Tibial artery (tissue), 4 donors: ENCODE measurements around the gene FNDC7.
"Not testable (repeated sequence)": the region's sequence is repeated elsewhere in the genome, so short reads cannot be mapped to it uniquely, and the experiment has no call there.

ENCODE experiments used
- DNase-seq, 2 donors: peaks; one replicate each; pipeline ENCODE4 v3.0.0-alpha.2; 2019
- H3K27ac ChIP-seq, 2 donors: fragments of 200-600 bp; sonication (generic) in 1 of 2; 1 replicate in 1 of 2; 2 replicates in 1 of 2; pipeline ENCODE4 v1.5.1; 2018 to 2019; ENCODE audit warnings: mild to moderate bottlenecking in 1 of 2
- H3K27me3 ChIP-seq, 2 donors: fragments of 200-600 bp; sonication (generic) in 1 of 2; one replicate each; pipeline versions ENCODE4 v1.5.1 to v1.6.0; 2016 to 2019
- H3K36me3 ChIP-seq, 3 donors: fragments of 200-600 bp; sonication (generic) in 2 of 3; one replicate each; pipeline ENCODE4 v1.5.1; 2016 to 2019; ENCODE audit warnings: mild to moderate bottlenecking in 2 of 3
- H3K4me1 ChIP-seq, 4 donors: fragments of 200-600 bp; sonication (generic) in 2 of 4; 1 replicate in 3 of 4; 2 replicates in 1 of 4; pipeline ENCODE4 v1.5.1; 2016 to 2019
- H3K4me3 ChIP-seq, 2 donors: fragments of 200-600 bp; sonication (generic) in 1 of 2; 1 replicate in 1 of 2; 2 replicates in 1 of 2; pipeline ENCODE4 v1.5.1; 2018 to 2019; ENCODE audit warnings: mild to moderate bottlenecking in 2 of 2
- H3K9me3 ChIP-seq, 3 donors: fragments of 200-600 bp; sonication (generic) in 1 of 3; one replicate each; pipeline ENCODE4 v1.5.1; 2016 to 2019
- CTCF ChIP-seq, 2 experiments: fragments of 200-600 bp in 1 of 2; fragments of 450-650 bp in 1 of 2; IDR thresholded peaks; one replicate each; pipeline ENCODE4 v1.5.1; 2017 to 2019; ENCODE audit warnings: antibody characterized with exemption in 2 of 2, mild to moderate bottlenecking in 1 of 2, moderate library complexity in 1 of 2
- intact Hi-C: fragments of 100-400 bp; cut with DNase I; formaldehyde crosslinking; loops from one replicate; pipeline ENCODE4 v1.15.0; 2023; ENCODE audit warnings: low total_unique reads

Gene FNDC7

GRCh38 chr1:108679586-108680213 is 33.0 kb upstream of the FNDC7 start:
- no peak overlapping the region for H3K27ac ChIP-seq
- H3K9me3 ChIP-seq: no peaks in the 10 kb centered on the region
- no peak for TF ChIP-seq CTCF (IDR thresholded peaks at IDR 0.05)
- H3K27me3 ChIP-seq: no peaks in the 10 kb centered on the region
- intact Hi-C loops: no loop called here
- H3K4me1 ChIP-seq: no peaks in the 10 kb centered on the region
- DNase-seq: no peak
- no peaks in the 10 kb centered on the region for H3K36me3 ChIP-seq
- peak overlapping the region in 1 of 2 donors; percentile 20 for H3K4me3 ChIP-seq

- H3K27me3 ChIP-seq, DNase-seq, H3K4me3 ChIP-seq, H3K36me3 ChIP-seq, H3K9me3 ChIP-seq, H3K4me1 ChIP-seq, H3K27ac ChIP-seq, intact Hi-C loops: not testable (repeated sequence)
Observed at GRCh38 chr1:108681701-108682100, 31.0 kb upstream of the FNDC7 start.

- Histone ChIP-seq H3K27ac (no peak overlapping the region), H3K9me3 (no peaks in the 10 kb centered on the region), H3K27me3 (no peaks in the 10 kb centered on the region), H3K4me1 (peaks cover 0 to 11% (median 0%) of the 10 kb centered on the region in 4 donors), H3K4me3 (no peak overlapping the region), H3K36me3 (no peaks in the 10 kb centered on the region)
- no peak for TF ChIP-seq CTCF (IDR thresholded peaks at IDR 0.05)
- DNase-seq: no peak
- intact Hi-C loops: no loop called here
Observed at GRCh38 chr1:108685529-108685928, 27.2 kb upstream of the FNDC7 start.

GRCh38 chr1:108686614-108687313 is 25.9 kb upstream of the FNDC7 start:
- no peak overlapping the region for H3K4me3 ChIP-seq
- no peaks in the 10 kb centered on the region for H3K9me3 ChIP-seq
- H3K27ac ChIP-seq: no peak overlapping the region
- H3K36me3 ChIP-seq: no peaks in the 10 kb centered on the region
- no peak for TF ChIP-seq CTCF (IDR thresholded peaks at IDR 0.05)
- peaks cover 0 to 17% (median 8%) of the 10 kb centered on the region in 4 donors for H3K4me1 ChIP-seq
- H3K27me3 ChIP-seq: no peaks in the 10 kb centered on the region
- no peak for DNase-seq
- intact Hi-C loops: no loop called here

- no peak for DNase-seq
- TF ChIP-seq CTCF (IDR thresholded peaks at IDR 0.05): no peak
- Histone ChIP-seq H3K4me3 (peak overlapping the region; percentile 79 to 93), H3K4me1 (peaks cover 0 to 41% (median 16%) of the 10 kb centered on the region in 4 donors), H3K9me3 (no peaks in the 10 kb centered on the region), H3K27me3 (no peaks in the 10 kb centered on the region), H3K36me3 (peaks cover 6 to 7% (median 6%) of the 10 kb centered on the region in 3 donors), H3K27ac (peak overlapping the region; percentile 92 to 98)
- intact Hi-C loops: no loop called here
Observed at GRCh38 chr1:108691128-108691941, 21.4 kb upstream of the FNDC7 start.
